Measurements from ENCODE around the gene GLB1L3.

Gene GLB1L3, protein sequence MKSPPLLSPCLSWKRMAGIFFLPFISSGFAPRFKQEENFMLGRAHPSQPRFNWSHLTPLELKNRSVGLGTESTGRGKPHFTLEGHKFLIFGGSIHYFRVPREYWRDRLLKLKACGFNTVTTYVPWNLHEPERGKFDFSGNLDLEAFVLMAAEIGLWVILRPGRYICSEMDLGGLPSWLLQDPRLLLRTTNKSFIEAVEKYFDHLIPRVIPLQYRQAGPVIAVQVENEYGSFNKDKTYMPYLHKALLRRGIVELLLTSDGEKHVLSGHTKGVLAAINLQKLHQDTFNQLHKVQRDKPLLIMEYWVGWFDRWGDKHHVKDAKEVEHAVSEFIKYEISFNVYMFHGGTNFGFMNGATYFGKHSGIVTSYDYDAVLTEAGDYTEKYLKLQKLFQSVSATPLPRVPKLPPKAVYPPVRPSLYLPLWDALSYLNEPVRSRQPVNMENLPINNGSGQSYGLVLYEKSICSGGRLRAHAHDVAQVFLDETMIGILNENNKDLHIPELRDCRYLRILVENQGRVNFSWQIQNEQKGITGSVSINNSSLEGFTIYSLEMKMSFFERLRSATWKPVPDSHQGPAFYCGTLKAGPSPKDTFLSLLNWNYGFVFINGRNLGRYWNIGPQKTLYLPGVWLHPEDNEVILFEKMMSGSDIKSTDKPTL

DNA sequence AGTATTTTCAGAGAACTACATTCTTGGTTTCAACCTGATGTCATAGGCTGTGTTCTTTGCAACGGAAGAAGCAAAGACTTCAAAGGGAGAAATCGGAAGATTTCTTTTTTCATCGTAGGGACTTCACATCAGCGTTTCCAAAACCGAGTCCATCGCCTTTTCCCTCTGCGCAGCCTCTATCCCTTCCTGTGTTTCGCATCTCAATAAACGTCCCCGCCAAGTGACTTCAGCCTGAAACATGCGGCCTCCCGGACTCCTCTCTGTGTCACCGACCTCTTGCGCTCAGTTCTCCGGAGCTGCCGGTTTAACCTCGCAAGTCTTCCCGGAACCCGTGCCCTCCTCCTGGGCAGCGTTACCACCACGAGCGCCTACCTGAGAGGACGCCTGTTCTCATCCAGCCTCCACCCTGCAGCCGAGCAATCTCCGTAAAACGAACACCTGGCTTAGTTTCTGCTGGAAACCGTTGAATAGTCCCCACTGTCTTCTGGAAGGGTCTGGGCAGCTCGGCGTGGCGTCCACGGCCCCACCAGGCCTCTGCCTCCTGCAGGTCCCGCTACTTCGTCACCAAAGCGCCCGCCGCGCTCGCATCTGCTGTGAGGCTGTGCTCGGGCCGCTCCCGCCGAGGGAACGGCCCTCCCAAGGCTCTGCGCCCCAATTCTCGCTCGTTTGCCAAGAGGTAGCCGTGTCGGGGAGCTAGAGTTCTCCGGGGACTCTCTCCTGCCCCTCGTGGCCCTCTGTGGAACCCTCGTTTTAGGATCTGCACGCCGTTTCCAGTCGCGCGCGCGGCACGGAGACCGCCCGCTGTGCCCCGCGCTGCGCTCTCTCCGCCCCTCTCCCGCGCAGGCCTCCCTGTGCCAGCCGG is at the start of gene GLB1L3:
TSS of gene GLB1L3 (plus strand) at position 846 of the 862 bp plus-strand sequence. CDS start 362 bp downstream, outside the sequence.
- no peak for DNase-seq (ENCODE audit: low read depth)

DNA sequence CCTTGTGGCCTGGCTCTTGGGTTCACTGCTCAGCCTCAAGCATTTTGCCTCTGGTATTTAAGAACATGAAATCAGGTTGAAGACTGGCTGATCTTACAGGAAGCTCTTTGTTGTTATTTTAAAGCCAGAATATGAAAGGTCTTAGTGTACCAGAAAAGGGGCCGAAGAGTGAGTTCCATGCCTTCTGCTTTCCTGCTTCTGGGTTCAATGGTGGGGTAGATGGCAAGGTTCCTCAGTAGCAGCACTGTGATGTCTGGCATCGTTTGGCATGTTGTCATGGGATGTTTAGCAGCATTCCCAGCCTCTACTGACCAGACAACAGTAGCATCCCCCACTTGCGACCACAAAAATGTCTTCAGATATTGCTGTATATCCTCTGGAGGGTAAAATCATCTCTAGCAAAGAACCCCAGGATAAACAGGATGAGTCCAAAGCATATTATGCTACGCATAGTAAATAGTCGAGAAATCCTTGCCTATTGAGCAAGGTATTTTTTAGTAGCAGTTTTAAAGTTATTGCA is 49.3 kb upstream of the GLB1L3 start:
- DNase-seq (ENCODE audit: low read depth): no peak

DNA sequence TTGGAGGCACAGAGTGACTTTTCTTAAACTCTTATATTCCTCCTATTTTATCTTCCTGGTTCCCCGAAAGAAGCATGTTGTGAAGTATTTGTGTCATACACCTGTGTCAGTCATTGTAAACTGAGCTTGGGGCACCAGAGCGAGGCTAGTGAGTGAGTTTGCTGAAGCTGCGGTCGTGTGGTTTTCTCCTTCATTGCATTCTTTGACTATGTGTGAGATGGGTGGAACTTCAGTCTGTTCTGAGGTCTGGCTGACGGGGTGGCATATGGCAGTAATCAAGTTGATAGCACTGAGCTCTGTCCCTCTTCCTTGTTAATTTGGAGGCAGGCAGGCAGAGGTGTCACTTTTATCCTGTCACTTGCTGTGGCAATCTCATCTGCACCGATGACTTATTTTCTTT is 47.6 kb upstream of the GLB1L3 start:
- DNase-seq (ENCODE audit: low read depth): peak; percentile 56

DNA sequence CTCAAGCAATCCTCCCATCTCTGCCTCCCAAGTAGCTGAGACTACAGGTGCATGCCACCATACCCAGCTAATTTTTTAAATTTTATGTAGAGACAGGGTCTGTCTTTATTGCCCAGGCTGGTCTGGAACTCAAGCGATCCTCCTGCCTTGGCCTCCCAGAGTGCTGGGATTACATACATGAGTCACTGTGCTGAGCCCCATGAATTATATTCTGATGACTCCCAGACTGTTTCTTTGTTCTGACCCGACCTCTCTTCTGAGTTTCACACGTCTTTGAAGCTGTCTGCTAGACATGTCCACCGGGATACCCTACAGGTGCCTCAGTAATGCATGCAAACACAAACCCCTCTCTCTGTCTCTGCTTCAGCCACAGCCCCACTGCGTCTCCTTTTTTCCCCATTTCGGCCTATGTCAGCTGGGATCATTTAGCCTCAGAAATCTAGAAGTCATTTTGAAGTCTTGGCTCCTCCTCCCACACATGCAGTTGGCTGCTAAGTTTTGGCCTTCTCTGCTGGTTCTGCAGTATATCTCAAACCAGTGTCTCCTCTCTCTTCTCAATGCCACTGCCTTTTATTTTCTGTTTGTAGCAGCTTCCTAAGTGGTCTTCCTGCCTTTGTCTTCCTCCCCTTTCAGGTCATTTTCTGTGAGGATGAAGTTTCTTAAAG is 46.9 kb upstream of the GLB1L3 start:
- no peak for DNase-seq (ENCODE audit: low read depth)

DNA sequence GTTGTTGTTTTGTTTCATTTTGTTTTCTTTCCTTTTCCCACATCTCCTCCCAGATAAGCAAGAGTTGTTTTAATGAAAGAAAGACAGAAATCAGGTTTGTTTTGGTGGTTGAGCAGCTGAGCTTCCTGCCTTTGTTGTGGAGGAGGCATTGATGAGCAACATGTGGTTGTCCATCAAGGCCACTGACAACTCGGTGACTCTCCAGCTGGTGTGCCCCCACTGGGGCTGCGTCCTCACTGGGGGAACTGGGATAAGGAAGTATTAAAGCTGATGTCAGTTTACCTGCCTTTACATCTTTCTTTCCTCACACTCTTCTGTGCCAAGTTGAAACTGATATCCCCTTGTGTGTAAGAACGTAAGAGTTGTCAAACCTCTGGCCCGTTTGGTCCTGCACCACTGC is 45.8 kb upstream of the GLB1L3 start:
- DNase-seq (ENCODE audit: low read depth): no peak

DNA sequence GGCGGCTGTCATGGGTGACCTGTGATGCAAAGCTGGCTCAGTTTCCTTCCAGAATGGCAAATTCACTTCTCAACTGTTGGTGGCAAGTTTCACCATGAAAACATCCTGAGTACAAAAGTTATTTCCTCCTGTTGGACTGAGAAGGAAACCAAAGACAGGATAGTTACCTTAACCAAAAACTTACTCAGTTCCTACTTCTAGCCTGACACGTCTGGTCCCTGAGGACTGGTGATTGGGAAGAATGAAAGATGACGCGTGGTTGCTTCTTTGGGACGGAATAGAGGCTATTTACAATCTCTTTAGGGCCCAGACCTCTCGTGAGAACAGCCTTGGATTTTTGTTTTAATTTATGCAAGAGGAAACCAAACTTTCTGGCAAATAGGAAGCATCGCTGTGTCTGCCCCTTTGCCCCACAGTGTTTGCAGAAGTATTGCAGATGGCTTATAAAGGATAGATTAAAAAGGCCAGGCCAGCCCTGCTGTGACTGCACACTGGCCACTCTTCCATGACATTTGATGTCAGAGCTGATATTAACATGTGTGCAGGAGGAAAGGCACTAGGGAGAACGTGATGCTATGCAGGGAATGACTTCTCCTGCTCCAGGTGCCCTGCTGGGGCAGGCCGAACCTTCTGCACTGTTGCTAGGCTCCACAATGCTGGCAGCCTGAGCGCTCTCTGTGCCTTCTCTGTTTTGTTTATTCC is 44.1 kb upstream of the GLB1L3 start:
- no peak for DNase-seq (ENCODE audit: low read depth)

DNA sequence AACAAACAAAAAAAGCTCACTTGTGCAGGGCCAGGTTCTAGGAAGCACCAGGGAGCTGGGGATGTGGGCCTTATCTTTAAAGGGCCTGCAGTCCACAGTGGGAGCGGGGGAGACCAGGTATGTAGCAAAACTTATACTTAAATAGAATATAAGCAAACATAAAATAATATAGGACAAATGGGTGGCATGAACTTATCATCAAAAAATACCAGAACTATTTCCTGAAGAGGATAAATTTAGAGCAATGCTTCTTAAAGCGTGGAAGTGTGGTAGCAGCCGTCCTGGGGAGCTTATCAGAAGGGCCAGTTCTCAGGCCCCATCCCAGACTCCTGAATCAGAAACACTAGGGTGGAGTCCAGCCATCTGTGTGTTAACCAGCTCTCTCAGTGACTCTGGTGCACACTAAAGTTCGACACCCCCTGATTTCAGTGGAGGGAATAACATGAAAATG is 42.4 kb upstream of the GLB1L3 start:
- DNase-seq (ENCODE audit: low read depth): no peak

DNA sequence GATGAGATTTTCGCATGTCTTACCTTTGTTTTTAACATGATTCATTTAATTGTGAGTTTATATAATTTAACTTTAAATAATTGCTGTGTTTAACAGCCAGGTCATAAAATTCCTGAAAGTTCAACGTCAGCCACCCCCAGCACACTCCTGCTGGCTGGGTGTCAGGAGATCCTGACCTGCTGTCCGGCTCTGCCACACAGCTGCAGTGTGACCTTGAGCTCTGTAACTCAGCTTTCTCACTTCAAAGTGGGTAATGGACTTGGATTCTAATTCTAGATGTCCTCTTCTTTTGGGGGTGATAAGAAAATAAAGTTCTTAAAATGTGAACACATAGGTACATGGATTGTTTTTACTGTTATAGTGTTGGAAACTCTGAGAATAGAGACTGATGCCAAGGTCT is 40.8 kb upstream of the GLB1L3 start:
- DNase-seq (ENCODE audit: low read depth): no peak

DNA sequence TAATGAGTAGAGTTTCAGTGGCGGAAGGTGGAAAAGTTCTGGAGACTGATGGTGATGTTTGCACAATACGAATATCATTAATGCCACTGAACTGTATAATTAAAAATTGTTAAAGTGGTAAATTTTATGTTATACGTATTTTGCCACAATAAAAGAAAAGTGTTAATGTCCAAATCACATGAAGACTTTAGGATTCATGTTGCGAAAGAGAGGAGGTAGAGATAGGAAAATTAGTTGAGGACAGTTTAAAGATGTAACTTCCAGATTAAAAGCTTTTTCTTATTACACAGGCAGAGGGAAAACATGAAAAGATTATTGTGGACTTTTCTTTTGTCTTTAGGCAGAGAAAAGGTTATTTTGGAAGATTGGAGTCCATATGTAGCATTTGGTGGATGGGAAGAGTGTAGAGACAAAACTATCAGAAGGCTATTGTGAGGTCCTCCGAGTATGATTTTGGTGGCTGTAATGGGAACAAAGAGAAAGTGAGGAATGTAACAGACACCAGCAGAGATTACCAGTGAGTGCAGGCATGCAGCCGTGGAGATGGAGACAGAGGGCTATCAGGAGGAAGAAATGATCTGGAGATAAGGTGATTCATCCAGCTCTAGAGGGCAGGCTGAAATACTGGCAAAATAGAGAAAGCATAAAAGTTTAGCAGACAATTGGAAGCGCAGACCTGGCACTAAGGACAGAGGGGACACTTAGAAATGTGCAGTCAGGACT is 39.2 kb upstream of the GLB1L3 start:
- DNase-seq (ENCODE audit: low read depth): no peak

DNA sequence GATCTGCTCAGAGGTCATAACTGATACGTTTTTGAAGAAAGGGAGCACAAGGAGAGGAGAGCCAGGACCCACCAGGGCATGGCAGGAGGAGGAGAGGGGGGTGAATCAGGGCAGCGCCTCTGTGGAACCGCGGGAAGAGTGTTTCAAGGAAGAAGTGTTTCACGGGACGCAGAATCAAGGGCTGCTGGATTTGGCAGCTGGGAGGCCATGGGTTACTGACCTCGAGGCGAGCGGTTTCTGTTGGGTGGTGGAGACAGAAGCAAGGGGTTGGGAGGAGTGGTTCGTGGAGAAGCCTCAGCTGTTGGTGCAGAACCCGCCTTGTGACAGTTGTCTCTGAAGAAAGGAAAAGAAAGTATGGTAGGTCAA is 38.6 kb upstream of the GLB1L3 start:
- DNase-seq (ENCODE audit: low read depth): no peak

DNA sequence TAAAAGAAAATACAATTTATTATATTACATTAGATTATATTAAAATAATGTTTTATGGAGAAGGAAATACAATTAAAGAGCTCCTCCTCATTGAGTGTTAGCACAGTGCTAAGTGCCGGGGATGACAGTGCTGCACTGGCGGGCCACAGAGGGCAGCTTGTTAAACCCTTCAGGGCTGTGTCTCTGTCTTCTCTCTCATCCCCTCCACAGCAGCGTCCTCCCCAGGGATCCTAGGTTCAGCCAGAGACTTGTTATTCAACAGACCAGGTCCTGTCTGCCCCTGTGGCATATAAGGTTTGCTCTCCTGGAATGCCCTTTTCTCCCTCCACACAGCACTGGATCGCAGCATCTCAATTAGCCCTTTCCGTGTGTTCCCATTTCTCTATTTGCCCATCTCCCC is 37.2 kb upstream of the GLB1L3 start:
- no peak for DNase-seq (ENCODE audit: low read depth)

DNA sequence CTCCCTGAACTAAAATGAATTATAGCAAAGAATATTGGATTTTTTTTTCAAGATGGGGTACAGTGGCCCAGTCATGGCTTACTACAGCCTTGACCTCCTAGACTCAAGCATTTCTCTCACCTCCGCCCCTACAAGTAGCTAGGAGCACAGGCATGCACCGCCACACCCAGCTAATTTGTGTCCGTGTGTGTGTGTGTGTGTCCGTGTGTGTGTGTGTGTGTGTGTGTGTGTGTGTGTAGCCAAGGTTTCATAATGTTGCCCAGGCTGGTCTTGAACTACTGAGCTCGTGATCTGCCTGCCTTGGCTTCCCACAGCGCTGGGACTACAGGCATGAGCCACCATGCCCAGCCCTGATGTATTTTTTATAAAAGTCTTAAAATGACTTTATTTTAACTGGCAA is 35.6 kb upstream of the GLB1L3 start:
- DNase-seq (ENCODE audit: low read depth): no peak

DNA sequence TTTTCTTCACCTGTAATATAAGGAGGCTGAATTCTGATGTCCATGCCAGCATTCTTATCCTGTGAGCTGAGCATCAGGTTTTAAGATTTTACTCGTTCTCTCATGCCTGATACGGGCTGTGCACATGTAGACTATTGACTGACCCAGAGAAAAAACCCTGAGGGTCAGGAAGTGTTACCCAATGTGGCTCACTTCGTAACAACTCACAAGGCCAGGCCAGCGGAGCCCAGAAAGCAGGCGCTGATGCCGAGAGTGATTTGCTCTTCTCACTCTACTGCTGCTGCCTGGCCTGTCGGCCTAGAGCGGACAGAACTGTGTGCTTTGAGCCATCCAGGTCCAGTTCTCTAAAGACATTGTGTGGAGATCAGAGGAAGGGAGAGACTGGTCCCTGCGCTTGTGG is 33.8 kb upstream of the GLB1L3 start:
- no peak for DNase-seq (ENCODE audit: low read depth)

DNA sequence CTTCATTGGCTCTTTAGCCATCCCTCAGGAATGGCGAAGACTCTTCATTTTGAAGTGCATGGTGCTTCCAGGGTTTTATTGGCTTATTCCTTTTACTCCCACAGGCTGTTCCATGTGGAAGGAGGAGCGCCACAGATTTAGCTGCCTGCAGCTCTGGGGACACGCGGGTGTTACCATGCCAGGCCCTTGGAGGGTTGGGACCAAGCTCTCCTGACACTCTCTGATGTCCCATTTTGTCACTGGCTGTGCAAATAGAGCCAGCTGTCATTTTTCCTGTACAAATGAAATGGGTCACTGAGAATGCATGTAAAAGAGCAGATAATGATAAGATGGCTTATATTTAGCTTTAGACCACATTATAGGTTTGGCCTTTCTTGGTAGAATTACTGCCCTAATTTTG is 32.3 kb upstream of the GLB1L3 start:
- DNase-seq (ENCODE audit: low read depth): no peak

DNA sequence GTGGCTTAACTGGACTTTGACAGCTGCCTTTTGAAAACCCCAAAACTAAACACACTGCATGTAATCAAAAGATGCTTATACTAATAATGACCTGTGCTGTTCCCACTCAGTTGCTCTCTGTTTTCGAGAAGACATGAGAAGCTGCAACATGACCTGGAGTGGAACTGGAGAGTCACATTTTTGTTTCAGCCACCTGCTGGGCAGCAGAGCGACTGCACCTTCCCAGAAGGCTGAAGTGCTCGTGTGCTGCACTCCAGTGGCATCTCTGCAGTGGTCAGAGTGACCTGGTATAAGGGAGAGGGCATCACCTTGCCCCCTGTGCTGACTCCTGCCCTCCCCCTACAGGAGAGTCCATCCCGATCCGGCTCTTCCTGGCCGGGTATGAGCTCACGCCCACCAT is 31.6 kb upstream of the GLB1L3 start:
- no peak for DNase-seq (ENCODE audit: low read depth)

DNA sequence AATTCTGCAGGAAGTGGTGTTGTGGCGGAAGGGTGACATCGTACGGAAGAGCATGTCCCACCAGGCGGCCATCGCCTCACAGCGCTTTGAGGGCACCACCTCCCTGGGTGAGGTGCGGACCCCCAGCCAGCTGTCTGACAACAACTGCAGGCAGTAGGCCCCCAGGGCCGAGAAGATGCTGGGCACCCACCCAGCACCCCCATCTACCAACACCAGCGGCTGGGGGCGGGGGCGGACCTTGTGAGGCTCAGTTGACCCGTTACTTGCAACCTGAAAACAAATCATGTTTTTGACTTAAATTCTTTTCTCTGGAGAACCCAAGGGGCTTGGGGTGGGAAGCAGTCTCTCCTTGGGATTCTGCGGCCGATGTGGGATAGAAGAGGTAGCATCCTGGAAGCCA is 30.7 kb upstream of the GLB1L3 start:
- no peak for DNase-seq (ENCODE audit: low read depth)

DNA sequence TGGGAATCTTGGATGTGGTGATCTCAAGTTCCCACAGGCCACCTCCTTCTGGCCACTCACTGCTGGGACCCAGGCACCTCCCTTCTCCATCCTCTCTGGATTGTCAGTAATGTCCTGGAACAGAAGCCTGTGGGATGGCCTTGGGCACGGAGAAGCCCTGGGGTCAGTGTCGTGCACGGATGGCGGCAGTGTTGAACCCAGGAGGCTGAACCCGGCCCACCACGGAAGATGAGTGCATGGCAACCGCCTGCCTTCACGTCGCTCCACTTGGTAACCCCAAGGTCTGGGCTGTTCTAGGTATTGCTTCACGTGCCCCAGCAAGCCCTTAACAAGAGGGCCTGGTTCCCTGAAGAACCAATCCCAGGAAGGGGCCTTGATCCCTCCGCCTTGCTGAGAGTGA is 30.1 kb upstream of the GLB1L3 start:
- DNase-seq (ENCODE audit: low read depth): no peak

DNA sequence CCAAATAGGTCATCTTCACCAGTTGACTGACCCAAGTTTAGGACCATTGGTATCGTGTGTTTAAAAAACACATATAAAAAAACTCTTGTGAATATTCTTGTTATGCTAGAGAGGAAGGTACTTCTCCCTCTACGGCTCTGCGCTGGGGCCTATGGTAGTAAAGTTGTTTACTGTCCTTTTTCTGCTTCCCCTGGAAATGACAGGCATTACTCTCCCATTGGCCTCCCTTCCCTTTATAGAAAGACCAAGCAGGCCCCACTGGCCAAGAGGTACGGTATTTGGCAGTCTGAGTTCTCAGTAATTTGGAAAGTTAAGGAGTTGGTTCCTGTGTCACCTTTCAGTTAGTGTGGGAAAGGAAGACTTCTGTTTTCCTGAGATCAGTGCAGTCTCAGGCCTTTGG is 29.5 kb upstream of the GLB1L3 start:
- DNase-seq (ENCODE audit: low read depth): no peak

DNA sequence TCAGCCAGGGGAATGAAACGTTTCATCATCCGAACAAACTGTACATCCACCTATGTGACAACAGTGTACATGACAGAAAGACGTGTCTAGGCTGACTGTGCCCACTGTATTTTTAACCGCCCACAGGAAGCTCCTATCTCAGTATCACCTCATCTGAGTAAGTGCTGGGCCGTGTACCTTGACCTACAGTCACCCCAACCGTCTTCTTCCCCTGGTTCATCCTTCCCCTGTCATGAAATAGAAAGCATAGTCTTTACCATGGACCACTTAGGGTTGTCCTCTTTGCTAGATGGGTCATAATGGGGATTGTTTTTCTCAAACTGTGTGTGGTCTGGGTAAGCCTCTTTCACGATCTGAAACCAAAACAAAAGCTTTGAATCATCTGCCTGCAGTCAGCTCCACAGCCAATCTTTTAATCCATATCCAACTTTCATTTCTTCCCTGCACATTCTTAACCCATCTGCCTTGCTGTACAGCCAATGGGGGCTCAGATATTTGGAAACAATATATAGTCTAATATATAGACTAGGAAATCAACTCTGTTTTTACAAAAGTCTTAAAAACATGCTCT is 27.2 kb upstream of the GLB1L3 start:
- DNase-seq (ENCODE audit: low read depth): no peak

DNA sequence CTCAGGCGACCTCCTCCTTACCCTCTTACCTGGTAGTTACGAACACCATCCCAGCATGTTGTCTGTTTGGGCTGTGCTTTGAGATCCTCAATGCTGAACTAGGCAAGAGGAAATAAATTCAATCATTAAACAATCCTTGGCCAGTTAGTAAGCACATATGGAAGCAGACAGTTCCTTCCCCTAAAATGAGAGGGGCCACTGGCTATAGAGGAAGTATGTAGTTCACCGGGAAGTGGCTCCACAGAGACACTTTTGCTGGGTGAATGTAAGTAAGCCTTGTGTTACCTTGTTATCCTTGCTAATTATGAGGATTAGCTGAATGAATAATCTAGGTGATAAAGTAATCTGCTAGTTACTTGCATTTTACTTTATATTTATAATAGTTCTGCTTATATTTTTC is 25.9 kb upstream of the GLB1L3 start:
- DNase-seq (ENCODE audit: low read depth): no peak
